ENCODE results near the gene DNAH17.

The DNAH17 gene

GRCh38 chr17:78577296-78577695 is at the start of gene DNAH17:
DNAH17 (minus strand) TSS chr17:78577396; CDS start chr17:78575057, 2,339 bp downstream.
- no peak for DNase-seq (ENCODE audit: low read depth in 2 of 2)

GRCh38 chr17:78624324-78625151 is 47.3 kb upstream of the DNAH17 start:
- no peak for DNase-seq (ENCODE audit: low read depth in 2 of 2)

- DNase-seq (ENCODE audit: low read depth in 2 of 2) = no peak
These were observed 46.3 kb upstream of the DNAH17 start for GRCh38 chr17:78623541-78623940.

GRCh38 chr17:78622491-78623265 is 45.5 kb upstream of the DNAH17 start:
- no peak for DNase-seq (ENCODE audit: low read depth in 2 of 2)

- no peak for DNase-seq (ENCODE audit: low read depth in 2 of 2)
These were observed 44.7 kb upstream of the DNAH17 start for GRCh38 chr17:78621720-78622490.

- DNase-seq (ENCODE audit: low read depth in 2 of 2) = no peak
These were observed 42.9 kb upstream of the DNAH17 start for GRCh38 chr17:78620099-78620498.

GRCh38 chr17:78619334-78619733 is 42.1 kb upstream of the DNAH17 start:
- no peak for DNase-seq (ENCODE audit: low read depth in 2 of 2)

- no peak for DNase-seq (ENCODE audit: low read depth in 2 of 2)
These were observed 41.3 kb upstream of the DNAH17 start for GRCh38 chr17:78618264-78619066.

- DNase-seq (ENCODE audit: low read depth in 2 of 2) = no peak
These were observed 40.4 kb upstream of the DNAH17 start for GRCh38 chr17:78617511-78618061.

- no peak for DNase-seq (ENCODE audit: low read depth in 2 of 2)
These were observed 39.8 kb upstream of the DNAH17 start for GRCh38 chr17:78616946-78617345.

- no peak for DNase-seq (ENCODE audit: low read depth in 2 of 2)
These were observed 38.4 kb upstream of the DNAH17 start for GRCh38 chr17:78615631-78616030.

- DNase-seq (ENCODE audit: low read depth in 2 of 2) = no peak
These were observed 36.2 kb upstream of the DNAH17 start for GRCh38 chr17:78613416-78613815.

- DNase-seq (ENCODE audit: low read depth in 2 of 2) = no peak
These were observed 34.4 kb upstream of the DNAH17 start for GRCh38 chr17:78611607-78612006.

GRCh38 chr17:78610951-78611511 is 33.8 kb upstream of the DNAH17 start:
- no peak for DNase-seq (ENCODE audit: low read depth in 2 of 2)

- DNase-seq (ENCODE audit: low read depth in 2 of 2) = no peak
These were observed 32.0 kb upstream of the DNAH17 start for GRCh38 chr17:78609191-78609641.

- no peak for DNase-seq (ENCODE audit: low read depth in 2 of 2)
These were observed 31.6 kb upstream of the DNAH17 start for GRCh38 chr17:78608804-78609186.

GRCh38 chr17:78608122-78608803 is 31.1 kb upstream of the DNAH17 start:
- no peak for DNase-seq (ENCODE audit: low read depth in 2 of 2)

GRCh38 chr17:78607038-78607437 is 29.8 kb upstream of the DNAH17 start:
- DNase-seq (ENCODE audit: low read depth in 2 of 2) = no peak

- DNase-seq (ENCODE audit: low read depth in 2 of 2) = no peak
These were observed 28.7 kb upstream of the DNAH17 start for GRCh38 chr17:78605886-78606285.

- no peak for DNase-seq (ENCODE audit: low read depth in 2 of 2)
These were observed 28.2 kb upstream of the DNAH17 start for GRCh38 chr17:78605429-78605828.
